Esophagus muscularis mucosa (tissue), 4 donors: Measurements from ENCODE around the gene RAD18.

Experiments
- EP300 ChIP-seq: sonication (generic); formaldehyde crosslinking; IDR thresholded peaks from one replicate; pipeline ENCODE4 v1.6.1; 2017; ENCODE audit warnings: antibody characterized with exemption
- POLR2A ChIP-seq: fragments of 450-650 bp; IDR thresholded peaks from one replicate; pipeline ENCODE4 v1.6.1; 2017; ENCODE audit warnings: antibody characterized with exemption, moderate library complexity, mild to moderate bottlenecking, low read depth
- POLR2AphosphoS5 ChIP-seq, 2 donors: sonication (generic); formaldehyde crosslinking; IDR thresholded peaks; one replicate each; pipeline ENCODE4 v1.6.1; 2017; ENCODE audit warnings: antibody characterized with exemption in 2 of 2
- TF ChIP-seq, protein P1 (sequence below), 3 experiments: fragments of 200-600 bp in 2 of 3; fragments of 450-650 bp in 1 of 3; sonication (generic) in 2 of 3; IDR thresholded peaks; one replicate each; pipeline ENCODE4 v1.5.1; 2017 to 2019; ENCODE audit warnings: antibody characterized with exemption in 3 of 3, mild to moderate bottlenecking in 2 of 3, moderate library complexity in 1 of 3

DNA sequence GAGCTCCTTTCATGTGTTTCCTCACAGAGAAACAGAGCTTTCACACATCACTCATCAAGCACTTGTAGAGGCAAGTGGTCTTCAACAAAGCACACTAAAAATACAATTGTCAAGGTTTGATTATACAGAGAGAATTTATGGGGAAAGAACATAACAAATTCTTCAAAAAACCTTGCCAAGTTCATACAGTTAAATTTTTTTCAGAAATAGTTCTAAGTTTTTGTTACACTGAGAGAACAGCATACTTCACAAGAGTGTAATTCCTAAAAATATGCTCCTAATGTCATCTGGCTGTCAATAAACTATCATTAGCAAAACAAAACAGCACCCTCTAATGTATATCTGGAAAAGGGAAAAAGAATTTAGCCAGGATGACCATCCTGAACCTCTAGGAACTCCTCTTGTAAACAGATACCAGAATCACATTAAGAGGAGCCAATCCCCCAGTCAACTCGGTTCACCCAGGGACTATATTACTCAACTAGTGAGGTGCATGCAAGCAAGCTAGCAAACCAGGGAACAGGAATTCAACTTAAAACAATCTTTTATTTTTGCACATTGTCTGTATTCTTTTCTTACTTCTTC is 63.3 kb downstream of the RAD18 start:
- TF ChIP-seq POLR2A, result no peak
- TF ChIP-seq, protein P1, sequence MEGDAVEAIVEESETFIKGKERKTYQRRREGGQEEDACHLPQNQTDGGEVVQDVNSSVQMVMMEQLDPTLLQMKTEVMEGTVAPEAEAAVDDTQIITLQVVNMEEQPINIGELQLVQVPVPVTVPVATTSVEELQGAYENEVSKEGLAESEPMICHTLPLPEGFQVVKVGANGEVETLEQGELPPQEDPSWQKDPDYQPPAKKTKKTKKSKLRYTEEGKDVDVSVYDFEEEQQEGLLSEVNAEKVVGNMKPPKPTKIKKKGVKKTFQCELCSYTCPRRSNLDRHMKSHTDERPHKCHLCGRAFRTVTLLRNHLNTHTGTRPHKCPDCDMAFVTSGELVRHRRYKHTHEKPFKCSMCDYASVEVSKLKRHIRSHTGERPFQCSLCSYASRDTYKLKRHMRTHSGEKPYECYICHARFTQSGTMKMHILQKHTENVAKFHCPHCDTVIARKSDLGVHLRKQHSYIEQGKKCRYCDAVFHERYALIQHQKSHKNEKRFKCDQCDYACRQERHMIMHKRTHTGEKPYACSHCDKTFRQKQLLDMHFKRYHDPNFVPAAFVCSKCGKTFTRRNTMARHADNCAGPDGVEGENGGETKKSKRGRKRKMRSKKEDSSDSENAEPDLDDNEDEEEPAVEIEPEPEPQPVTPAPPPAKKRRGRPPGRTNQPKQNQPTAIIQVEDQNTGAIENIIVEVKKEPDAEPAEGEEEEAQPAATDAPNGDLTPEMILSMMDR (IDR thresholded peaks at IDR 0.05), result no peak
- TF ChIP-seq EP300, result no peak
- no peak for TF ChIP-seq POLR2AphosphoS5 (IDR thresholded peaks at IDR 0.05)
